Ovary (tissue), 9 donors: ENCODE data around the gene LDHAL6B. TPM values are rescaled to one million over a fixed set of nuclear protein-coding genes. Genes with fewer than 3 reads are reported as not detected.

ENCODE experiments used
- DNase-seq, 5 donors: peaks; one replicate each; pipeline ENCODE4 v3.0.0-alpha.2; 2019 to 2020
- H3K27ac ChIP-seq, 2 donors: fragments of 200-600 bp; one replicate each; pipeline versions ENCODE4 v1.5.1 to v1.8.0; 2019 to 2022
- H3K27me3 ChIP-seq: fragments of 200-600 bp; one replicate; pipeline ENCODE4 v1.8.0; 2022
- H3K36me3 ChIP-seq: fragments of 200-600 bp; sonication (generic); one replicate; pipeline ENCODE4 v1.5.1; 2019
- H3K4me1 ChIP-seq: one replicate; pipeline ENCODE4 v1.8.1; 2013; ENCODE audit warnings: mild to moderate bottlenecking, moderate library complexity; ENCODE audit not compliant: insufficient read depth
- H3K4me3 ChIP-seq: fragments of 200-600 bp; sonication (generic); one replicate; pipeline ENCODE4 v1.5.1; 2017
- H3K9me3 ChIP-seq, 2 donors: fragments of 200-600 bp in 1 of 2; sonication (generic) in 1 of 2; one replicate each; pipeline versions ENCODE4 v1.5.1 to v1.8.1; 2013 to 2019; ENCODE audit warnings: mild to moderate bottlenecking in 1 of 2, moderate library complexity in 1 of 2
- EP300 ChIP-seq: sonication (generic); formaldehyde crosslinking; IDR thresholded peaks from one replicate; pipeline ENCODE4 v1.6.1; 2017; ENCODE audit warnings: antibody characterized with exemption
- POLR2A ChIP-seq: fragments of 450-650 bp; IDR thresholded peaks from one replicate; pipeline ENCODE4 v1.6.1; 2017; ENCODE audit warnings: antibody characterized with exemption, mild to moderate bottlenecking, moderate library complexity
- WGBS, 3 donors: extraction: QIAGEN DNeasy Blood & Tissue Kit in 1 of 3; methylation state at CpG; one replicate each; pipeline versions ENCODE4 v1.1.5 to v1.1.7; 2013 to 2017; 5-methylcytosine and 5-hydroxymethylcytosine counted together
- intact Hi-C, 4 donors: fragments of 100-400 bp; cut with DNase I; formaldehyde crosslinking; loops; one replicate each; pipeline versions ENCODE4 v1.11.0 to v1.15.1; 2022 to 2023
- polyA plus RNA-seq, 2 donors: library from polyadenylated mRNA; stranded (reverse); fragments of 200-250 nt in 1 of 2; fragments of 350-450 nt in 1 of 2; fragmentation: Illumina TruSeq in 1 of 2; extraction: RNeasy Lipid Tissue Mini Kit (QIAGEN cat#74804) in 1 of 2; gene quantifications; one replicate each; pipeline ENCODE4 v1.2.3, GENCODE V29; 2013 to 2014
- total RNA-seq, 7 donors: library from RNA; depleted of rRNA in 2 of 7; stranded (reverse); fragments of >200 nt in 2 of 7; fragmentation: NEBNext Ultra II Directional in 3 of 7; extraction: Animal tissue kit (Norgen Biotek cat#: 25700) in 3 of 7; gene quantifications; one replicate each; pipeline versions ENCODE4 v1.1.0 to v1.2.4, GENCODE V29; 2016 to 2023
- TF ChIP-seq, protein P1 (sequence below), 3 donors: fragments of 450-650 bp in 2 of 3; fragments of 200-600 bp in 1 of 3; IDR thresholded peaks; one replicate each; pipeline versions ENCODE4 v1.5.1 to v1.8.0; 2016 to 2022; ENCODE audit warnings: antibody characterized with exemption in 3 of 3, mild to moderate bottlenecking in 1 of 3
- donor health status: DM: no; HTN: no; CAD: no; lungs with moderate emphysema.
- donor health status: DM: no; HTN: no; CAD: no.
- donor health status: Bipolar disorder and iron deficiency.
- donor health status: DM: yes; HTN: yes; CAD: no.
- donor health status: DM: no; HTN: no; CAD: no.
- donor health status: DM: yes; HTN: yes; CAD: no.

LDHAL6B gene
- total and polyA plus RNA-seq, 9 donors: not detected

DNA sequence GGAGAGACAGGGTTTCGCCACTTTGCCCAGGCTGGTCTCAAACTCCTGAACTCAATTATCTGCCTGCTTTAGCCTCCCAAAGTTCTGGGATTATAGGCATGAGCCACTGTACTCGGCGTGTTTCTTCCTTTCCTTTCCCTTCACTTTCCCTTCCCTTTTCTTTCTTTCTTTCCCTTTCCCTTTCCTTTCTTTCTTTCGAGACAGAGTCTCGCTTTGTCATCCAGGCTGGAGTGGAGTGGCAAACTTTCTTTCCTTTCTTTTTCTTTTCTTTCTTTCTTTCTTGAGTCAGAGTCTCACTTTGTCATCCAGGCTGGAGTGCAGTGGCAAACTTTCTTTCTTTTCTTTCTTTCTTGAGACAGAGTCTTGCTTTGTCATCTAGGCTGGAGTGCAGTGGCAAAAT lies 17.4 kb upstream of the LDHAL6B start:
- no peaks in the 10 kb centered on the region for H3K36me3 ChIP-seq
- intact Hi-C loops: no loop called here
- no peaks in the 10 kb centered on the region for H3K4me1 ChIP-seq
- TF ChIP-seq POLR2A (no peak), EP300 (no peak)
- TF ChIP-seq, protein P1, sequence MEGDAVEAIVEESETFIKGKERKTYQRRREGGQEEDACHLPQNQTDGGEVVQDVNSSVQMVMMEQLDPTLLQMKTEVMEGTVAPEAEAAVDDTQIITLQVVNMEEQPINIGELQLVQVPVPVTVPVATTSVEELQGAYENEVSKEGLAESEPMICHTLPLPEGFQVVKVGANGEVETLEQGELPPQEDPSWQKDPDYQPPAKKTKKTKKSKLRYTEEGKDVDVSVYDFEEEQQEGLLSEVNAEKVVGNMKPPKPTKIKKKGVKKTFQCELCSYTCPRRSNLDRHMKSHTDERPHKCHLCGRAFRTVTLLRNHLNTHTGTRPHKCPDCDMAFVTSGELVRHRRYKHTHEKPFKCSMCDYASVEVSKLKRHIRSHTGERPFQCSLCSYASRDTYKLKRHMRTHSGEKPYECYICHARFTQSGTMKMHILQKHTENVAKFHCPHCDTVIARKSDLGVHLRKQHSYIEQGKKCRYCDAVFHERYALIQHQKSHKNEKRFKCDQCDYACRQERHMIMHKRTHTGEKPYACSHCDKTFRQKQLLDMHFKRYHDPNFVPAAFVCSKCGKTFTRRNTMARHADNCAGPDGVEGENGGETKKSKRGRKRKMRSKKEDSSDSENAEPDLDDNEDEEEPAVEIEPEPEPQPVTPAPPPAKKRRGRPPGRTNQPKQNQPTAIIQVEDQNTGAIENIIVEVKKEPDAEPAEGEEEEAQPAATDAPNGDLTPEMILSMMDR (IDR thresholded peaks at IDR 0.05): no peak
- H3K27ac ChIP-seq: no peak overlapping the region
- DNase-seq: no peak
- H3K4me3 ChIP-seq: no peak overlapping the region
- peaks cover 0 to 3% of the 10 kb centered on the region in 2 donors for H3K9me3 ChIP-seq
- WGBS, 3 donors: 96 to 98% (median 97%) methylated on average over 5 of the region's 5 CpGs
- H3K27me3 ChIP-seq: no peaks in the 10 kb centered on the region

GRCh38 chr15:59190291-59190690 lies 16.4 kb upstream of the LDHAL6B start:
- no peaks in the 10 kb centered on the region for H3K27me3 ChIP-seq
- WGBS, 3 donors: 87 to 94% (median 93%) methylated on average over 7 of the region's 7 CpGs
- no peak overlapping the region for H3K4me3 ChIP-seq
- no peak for TF ChIP-seq POLR2A
- TF ChIP-seq, protein P1 (IDR thresholded peaks at IDR 0.05): no peak
- TF ChIP-seq EP300: no peak
- H3K9me3 ChIP-seq: peaks cover 0 to 3% of the 10 kb centered on the region in 2 donors
- H3K36me3 ChIP-seq: no peaks in the 10 kb centered on the region
- H3K27ac ChIP-seq: no peak overlapping the region
- DNase-seq: no peak
- H3K4me1 ChIP-seq: no peaks in the 10 kb centered on the region
- intact Hi-C loops: no loop called here

GRCh38 chr15:59191855-59192237 lies 14.8 kb upstream of the LDHAL6B start:
- no peak for DNase-seq
- WGBS, 3 donors: 77 to 92% (median 79%) methylated on average over 6 of the region's 6 CpGs
- H3K9me3 ChIP-seq: peaks cover 0 to 3% of the 10 kb centered on the region in 2 donors
- no peaks in the 10 kb centered on the region for H3K27me3 ChIP-seq
- H3K4me3 ChIP-seq: no peak overlapping the region
- H3K27ac ChIP-seq: no peak overlapping the region
- no peaks in the 10 kb centered on the region for H3K36me3 ChIP-seq
- TF ChIP-seq POLR2A: no peak
- TF ChIP-seq, protein P1 (IDR thresholded peaks at IDR 0.05): no peak
- no peak for TF ChIP-seq EP300
- no peaks in the 10 kb centered on the region for H3K4me1 ChIP-seq
- intact Hi-C loops: no loop called here

GRCh38 chr15:59194639-59195325 lies 11.9 kb upstream of the LDHAL6B start:
- DNase-seq: no peak
- WGBS, 3 donors: 92 to 93% (median 93%) methylated on average over 10 of the region's 10 CpGs
- intact Hi-C loops: no loop called here
- Histone ChIP-seq H3K4me3 (no peak overlapping the region), H3K9me3 (no peaks in the 10 kb centered on the region), H3K27ac (no peak overlapping the region), H3K36me3 (no peaks in the 10 kb centered on the region), H3K27me3 (no peaks in the 10 kb centered on the region), H3K4me1 (no peaks in the 10 kb centered on the region)
- no peak for TF ChIP-seq EP300
- no peak for TF ChIP-seq POLR2A
- TF ChIP-seq, protein P1 (IDR thresholded peaks at IDR 0.05): no peak
